ENCODE data around the gene C1QC.

DNA sequence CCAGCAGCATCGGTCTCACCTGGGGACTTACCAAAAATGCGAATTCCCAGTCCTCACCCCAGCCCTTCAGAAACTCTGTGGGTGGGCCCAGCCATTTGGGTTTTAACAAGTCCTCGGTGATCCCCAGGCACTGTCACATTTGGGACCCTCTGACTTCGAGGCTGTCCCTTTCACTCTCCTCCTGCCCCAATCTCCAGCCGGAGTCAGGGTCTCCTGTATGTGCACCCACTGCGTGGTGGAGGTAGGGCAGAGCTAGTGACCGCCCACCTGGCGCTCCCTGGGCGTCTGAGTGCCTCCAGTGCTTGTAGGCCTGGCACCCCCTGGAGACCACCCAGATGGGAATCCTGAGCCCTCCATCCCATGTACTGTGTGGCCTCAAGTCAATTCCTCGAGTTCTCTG is 49.0 kb upstream of the C1QC start:
- TF ChIP-seq, protein P1, sequence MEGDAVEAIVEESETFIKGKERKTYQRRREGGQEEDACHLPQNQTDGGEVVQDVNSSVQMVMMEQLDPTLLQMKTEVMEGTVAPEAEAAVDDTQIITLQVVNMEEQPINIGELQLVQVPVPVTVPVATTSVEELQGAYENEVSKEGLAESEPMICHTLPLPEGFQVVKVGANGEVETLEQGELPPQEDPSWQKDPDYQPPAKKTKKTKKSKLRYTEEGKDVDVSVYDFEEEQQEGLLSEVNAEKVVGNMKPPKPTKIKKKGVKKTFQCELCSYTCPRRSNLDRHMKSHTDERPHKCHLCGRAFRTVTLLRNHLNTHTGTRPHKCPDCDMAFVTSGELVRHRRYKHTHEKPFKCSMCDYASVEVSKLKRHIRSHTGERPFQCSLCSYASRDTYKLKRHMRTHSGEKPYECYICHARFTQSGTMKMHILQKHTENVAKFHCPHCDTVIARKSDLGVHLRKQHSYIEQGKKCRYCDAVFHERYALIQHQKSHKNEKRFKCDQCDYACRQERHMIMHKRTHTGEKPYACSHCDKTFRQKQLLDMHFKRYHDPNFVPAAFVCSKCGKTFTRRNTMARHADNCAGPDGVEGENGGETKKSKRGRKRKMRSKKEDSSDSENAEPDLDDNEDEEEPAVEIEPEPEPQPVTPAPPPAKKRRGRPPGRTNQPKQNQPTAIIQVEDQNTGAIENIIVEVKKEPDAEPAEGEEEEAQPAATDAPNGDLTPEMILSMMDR (IDR thresholded peaks at IDR 0.05; ENCODE audit: low read depth, low read length): no peak
- no peak for TF ChIP-seq EZH2phosphoT487 (IDR thresholded peaks at IDR 0.05; ENCODE audit: low read depth)
